H9 (cell line): Measurements from ENCODE around the gene TGFBR2. TPM values are rescaled to one million over a fixed set of nuclear protein-coding genes. Genes with fewer than 3 reads are reported as not detected.

Source experiments
- DNase-seq: peaks from one replicate; pipeline ENCODE4 v3.0.0-alpha.2; 2017
- H2AFZ ChIP-seq: one replicate; pipeline ENCODE4 v1.6.1; 2013; ENCODE audit warnings: mild to moderate bottlenecking, low read length, control low read depth, moderate library complexity
- H2AK5ac ChIP-seq: 2 replicates; pipeline ENCODE4 v1.6.1; 2013; ENCODE audit warnings: low read length, control low read depth, mixed read lengths; ENCODE audit not compliant: insufficient read length
- H2BK120ac ChIP-seq: one replicate; pipeline ENCODE4 v1.6.1; 2013; ENCODE audit warnings: low read depth, mild to moderate bottlenecking, low read length, control low read depth, inconsistent platforms; ENCODE audit not compliant: poor library complexity, severe bottlenecking
- H2BK12ac ChIP-seq: 2 replicates; pipeline ENCODE4 v1.6.1; 2013; ENCODE audit warnings: low read length, control low read depth, mixed read lengths, low read depth; ENCODE audit not compliant: insufficient read length
- H2BK15ac ChIP-seq: 2 replicates; pipeline ENCODE4 v1.6.1; 2013; ENCODE audit warnings: low read depth, low read length, control low read depth
- H2BK20ac ChIP-seq: one replicate; pipeline ENCODE4 v1.6.1; 2013; ENCODE audit warnings: low read depth, mild to moderate bottlenecking, low read length, control low read depth, inconsistent platforms; ENCODE audit not compliant: poor library complexity, severe bottlenecking
- H2BK5ac ChIP-seq: 2 replicates; pipeline ENCODE4 v1.6.1; 2013; ENCODE audit warnings: low read length, control low read depth, mixed read lengths; ENCODE audit not compliant: insufficient read length
- H3K14ac ChIP-seq: 2 replicates; pipeline ENCODE4 v1.6.1; 2013; ENCODE audit warnings: low read length, control low read depth; ENCODE audit not compliant: insufficient read depth
- H3K18ac ChIP-seq: 2 replicates; pipeline ENCODE4 v1.6.1; 2013; ENCODE audit warnings: low read depth, mild to moderate bottlenecking, mixed read lengths, low read length, control low read depth; ENCODE audit not compliant: insufficient read length
- H3K23ac ChIP-seq: 2 replicates; pipeline ENCODE4 v1.6.1; 2013; ENCODE audit warnings: low read length, control low read depth, mixed read lengths, low read depth; ENCODE audit not compliant: insufficient read length
- H3K23me2 ChIP-seq: 2 replicates; pipeline ENCODE4 v1.6.1; 2013; ENCODE audit warnings: low read depth, mild to moderate bottlenecking, mixed read lengths, low read length, control low read depth; ENCODE audit not compliant: insufficient read length, poor library complexity, severe bottlenecking
- H3K27ac ChIP-seq: 2 replicates; pipeline ENCODE4 v1.5.1; 2013; ENCODE audit warnings: low read length, control low read depth, mixed read lengths, low read depth; ENCODE audit not compliant: insufficient read length
- H3K27me3 ChIP-seq: 2 replicates; pipeline ENCODE4 v1.6.1; 2013; ENCODE audit warnings: low read length, control low read depth, inconsistent platforms; ENCODE audit not compliant: insufficient read depth
- H3K4ac ChIP-seq: 2 replicates; pipeline ENCODE4 v1.6.1; 2013; ENCODE audit warnings: low read depth, mild to moderate bottlenecking, control low read depth, inconsistent platforms, low read length, moderate library complexity
- H3K4me1 ChIP-seq: 2 replicates; pipeline ENCODE4 v1.6.1; 2013; ENCODE audit warnings: low read length, control low read depth, inconsistent platforms; ENCODE audit not compliant: insufficient read depth
- H3K4me2 ChIP-seq: 2 replicates; pipeline ENCODE4 v1.6.1; 2013; ENCODE audit warnings: low read length, control low read depth, mixed read lengths; ENCODE audit not compliant: insufficient read length, insufficient read depth
- H3K56ac ChIP-seq: 2 replicates; pipeline ENCODE4 v1.6.1; 2013; ENCODE audit warnings: low read depth, mild to moderate bottlenecking, mixed read lengths, low read length, control low read depth; ENCODE audit not compliant: insufficient read length
- H3K79me1 ChIP-seq: 2 replicates; pipeline ENCODE4 v1.6.1; 2013; ENCODE audit warnings: low read depth, mild to moderate bottlenecking, moderate library complexity, low read length, control low read depth, inconsistent platforms; ENCODE audit not compliant: insufficient read depth, poor library complexity, severe bottlenecking
- H3K79me2 ChIP-seq: 2 replicates; pipeline ENCODE4 v1.6.1; 2013; ENCODE audit warnings: low read length, control low read depth, inconsistent platforms; ENCODE audit not compliant: insufficient read depth
- H3K9ac ChIP-seq: 2 replicates; pipeline ENCODE4 v1.6.1; 2013; ENCODE audit warnings: low read length, control low read depth, mixed read lengths; ENCODE audit not compliant: insufficient read length; ENCODE audit errors: extremely low read depth
- H3K9me3 ChIP-seq: one replicate; pipeline ENCODE4 v1.6.1; 2013; ENCODE audit warnings: low read depth, low read length, inconsistent platforms; ENCODE audit not compliant: control insufficient read depth
- H3T11ph ChIP-seq: one replicate; pipeline ENCODE4 v1.6.1; 2013; ENCODE audit warnings: mild to moderate bottlenecking, low read length, control low read depth, inconsistent platforms
- H4K20me1 ChIP-seq: one replicate; pipeline ENCODE4 v1.6.1; 2013; ENCODE audit not compliant: control insufficient read depth, insufficient read length, insufficient read depth
- H4K5ac ChIP-seq: 2 replicates; pipeline ENCODE4 v1.6.1; 2013; ENCODE audit warnings: low read depth, mild to moderate bottlenecking, mixed read lengths, low read length, control low read depth; ENCODE audit not compliant: insufficient read length
- H4K8ac ChIP-seq: replicated peaks from 2 replicates; pipeline ENCODE4 v1.6.1; 2013; ENCODE audit warnings: low read length, control low read depth, mixed read lengths, low read depth; ENCODE audit not compliant: insufficient read length
- H4K91ac ChIP-seq: 2 replicates; pipeline ENCODE4 v1.6.1; 2013; ENCODE audit warnings: low read depth, mild to moderate bottlenecking, moderate library complexity, mixed read lengths, low read length, control low read depth; ENCODE audit not compliant: insufficient read length
- H3K27ac Mint-ChIP-seq, 3 experiments: 2 replicates in 2 of 3; 3 replicates in 1 of 3; pipeline ENCODE4 v1.8.0; 2020 to 2021; ENCODE audit warnings: mixed read lengths in 3 of 3, mild to moderate bottlenecking in 1 of 3, moderate library complexity in 1 of 3
- H3K27me3 Mint-ChIP-seq: 2 replicates; pipeline ENCODE4 v1.8.0; 2021; ENCODE audit warnings: low read depth, mild to moderate bottlenecking, moderate library complexity, mixed read lengths
- H3K36me3 Mint-ChIP-seq, 3 experiments: 2 replicates in 2 of 3; 3 replicates in 1 of 3; pipeline ENCODE4 v1.8.0; 2020 to 2021; ENCODE audit warnings: low read depth in 3 of 3, mixed read lengths in 3 of 3; ENCODE audit not compliant: insufficient read depth in 1 of 3
- H3K4me1 Mint-ChIP-seq, 2 experiments: 2 replicates each; pipeline ENCODE4 v1.8.0; 2020; ENCODE audit warnings: mixed read lengths in 2 of 2
- H3K4me3 Mint-ChIP-seq, 2 experiments: 2 replicates in 1 of 2; 3 replicates in 1 of 2; pipeline ENCODE4 v1.8.0; 2020 to 2021; ENCODE audit warnings: mild to moderate bottlenecking in 2 of 2, mixed read lengths in 2 of 2, moderate library complexity in 1 of 2
- H3K9me3 Mint-ChIP-seq, 2 experiments: 2 replicates in 1 of 2; 3 replicates in 1 of 2; pipeline ENCODE4 v1.8.0; 2020; ENCODE audit warnings: mild to moderate bottlenecking in 2 of 2, mixed read lengths in 2 of 2, moderate library complexity in 1 of 2
- CTCF ChIP-seq: fragments of 200-600 bp; sonication (generic); conservative IDR thresholded peaks from 3 replicates; pipeline ENCODE4 v1.8.0; 2021; ENCODE audit warnings: antibody characterized with exemption, mild to moderate bottlenecking
- WGBS: extraction: QIAGEN DNeasy Blood & Tissue Kit; methylation state at CpG from one replicate; pipeline ENCODE4 v1.1.7; 2013; ENCODE audit warnings: missing lambda C conversion rate, low lambda C conversion rate, mixed read lengths; ENCODE audit not compliant: insufficient read length; ENCODE audit errors: extremely low coverage; 5-methylcytosine and 5-hydroxymethylcytosine counted together
- total RNA-seq: library from RNA; stranded (reverse); gene quantifications from 2 replicates; pipeline ENCODE4 v1.2.1, GENCODE V29; 2021

The TGFBR2 gene
- total RNA-seq, 1 experiment from 2014 or later, result 10.6 TPM

GRCh38 chr3:30646961-30647752 is 40.8 kb downstream of the TGFBR2 start:
- Mint-ChIP-seq H3K36me3 (peaks cover 37 to 60% (median 49%) of the 10 kb centered on the region in 3 experiments), H3K27ac (no peak overlapping the region), H3K27me3 (no peaks in the 10 kb centered on the region), H3K4me1 (peaks cover 10 to 13% of the 10 kb centered on the region in 2 experiments), H3K4me3 (no peak overlapping the region), H3K9me3 (no peaks in the 10 kb centered on the region)
- H3K27me3 ChIP-seq, result no peaks in the 10 kb centered on the region
- no peak overlapping the region for H2AK5ac ChIP-seq
- no peak overlapping the region for H3K14ac ChIP-seq
- no peaks in the 10 kb centered on the region for H3K79me1 ChIP-seq
- no CpG with 5 or more reads among the region's 5 CpGs for WGBS
- no peak overlapping the region for H2BK120ac ChIP-seq
- H3K9me3 ChIP-seq, result no peaks in the 10 kb centered on the region
- H4K91ac ChIP-seq, result no peak overlapping the region
- no peak overlapping the region for H2BK5ac ChIP-seq
- no peak overlapping the region for H3K23ac ChIP-seq
- no peak overlapping the region for H4K8ac ChIP-seq
- H2BK20ac ChIP-seq, result no peak overlapping the region
- H3K23me2 ChIP-seq, result no peaks in the 10 kb centered on the region
- no peak overlapping the region for H2BK15ac ChIP-seq
- H2BK12ac ChIP-seq, result no peak overlapping the region
- peaks cover 6% of the 10 kb centered on the region; the same call in 1 of the 2 replicates for H3K4me1 ChIP-seq
- H3T11ph ChIP-seq, result no peak overlapping the region
- no peak overlapping the region for H3K56ac ChIP-seq
- H3K4me2 ChIP-seq, result no peak overlapping the region
- H4K20me1 ChIP-seq, result no peaks in the 10 kb centered on the region
- no peak overlapping the region for H3K18ac ChIP-seq
- no peak overlapping the region for H2AFZ ChIP-seq
- H3K27ac ChIP-seq, result no peak overlapping the region
- H3K9ac ChIP-seq, result no peak overlapping the region
- no peaks in the 10 kb centered on the region; the same call in 1 of the 2 replicates for H3K79me2 ChIP-seq
- TF ChIP-seq CTCF, result no peak
- H4K5ac ChIP-seq, result no peak overlapping the region
- no peak for DNase-seq
- no peak overlapping the region for H3K4ac ChIP-seq
